NCI-H345 treated with DMSO at 0.1 percent for 48 hours (cell line): ENCODE data around the gene SPATA3.

Experiments
- DNase-seq: peaks from one replicate; lab custom pipeline; 2025; ENCODE audit not compliant: unreplicated experiment; lab: John Stamatoyannopoulos, UW

Gene SPATA3

DNA sequence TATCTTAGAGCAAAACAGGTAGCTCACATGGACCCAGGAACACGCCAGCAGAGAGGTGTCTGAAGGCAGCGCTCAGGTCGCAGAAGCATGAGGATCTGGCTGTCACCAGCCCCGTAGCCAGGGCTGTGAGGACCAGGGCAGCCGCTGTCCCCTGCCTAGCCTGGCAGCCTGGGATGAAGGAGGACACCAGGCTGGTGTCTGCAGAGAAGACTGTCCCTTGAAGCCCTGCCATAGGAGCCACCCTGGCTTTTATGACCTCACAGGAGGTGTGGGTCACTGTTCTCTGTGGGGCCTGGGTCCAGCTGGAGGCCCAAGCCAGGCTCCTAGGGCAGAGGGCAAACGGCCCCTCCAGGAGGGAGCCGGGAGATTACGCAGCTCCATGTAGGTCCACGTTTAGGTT is at the start of gene SPATA3:
Gene SPATA3, plus strand, starts transcription at position 301 of the 400 bp plus-strand sequence. CDS start 113 bp downstream, outside the sequence.
- DNase-seq = no peak

DNA sequence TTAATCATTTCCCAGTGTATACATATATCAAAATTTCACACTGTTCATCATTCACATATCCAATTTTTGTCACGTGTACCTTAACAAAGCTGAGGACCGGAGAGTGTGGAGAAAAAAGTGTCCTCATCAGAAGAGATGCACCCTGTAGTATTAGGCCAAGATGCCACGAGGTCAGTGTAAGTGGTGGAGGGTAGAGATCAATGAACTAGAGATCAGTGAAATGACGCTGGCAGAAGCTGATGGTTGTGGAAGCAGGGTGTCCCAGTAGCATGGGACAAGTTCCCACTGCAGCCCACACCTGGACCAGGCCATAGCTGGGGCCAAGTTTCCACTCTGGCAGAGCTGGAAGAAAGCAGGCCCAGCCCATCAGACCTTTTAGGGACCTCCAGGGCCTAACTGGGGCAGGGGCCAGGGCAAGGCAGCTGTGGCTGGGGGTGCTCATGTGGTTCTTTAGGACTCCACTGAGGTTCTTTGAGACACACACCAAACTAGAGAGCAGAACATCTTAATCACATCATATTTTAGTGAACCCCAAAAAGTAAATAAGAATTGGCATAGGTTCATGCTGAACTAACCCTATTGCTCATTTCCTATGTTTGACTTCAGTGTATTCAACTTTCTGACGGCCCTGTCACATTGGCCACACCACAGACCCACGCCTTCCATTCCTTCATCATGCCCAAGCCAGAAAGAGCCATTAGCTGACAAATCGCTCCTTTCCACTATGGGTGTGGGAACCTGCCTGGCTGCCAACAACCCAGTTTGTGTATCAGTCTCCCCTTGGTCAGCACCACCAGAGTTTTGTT is 49.3 kb upstream of the SPATA3 start:
- DNase-seq = no peak

DNA sequence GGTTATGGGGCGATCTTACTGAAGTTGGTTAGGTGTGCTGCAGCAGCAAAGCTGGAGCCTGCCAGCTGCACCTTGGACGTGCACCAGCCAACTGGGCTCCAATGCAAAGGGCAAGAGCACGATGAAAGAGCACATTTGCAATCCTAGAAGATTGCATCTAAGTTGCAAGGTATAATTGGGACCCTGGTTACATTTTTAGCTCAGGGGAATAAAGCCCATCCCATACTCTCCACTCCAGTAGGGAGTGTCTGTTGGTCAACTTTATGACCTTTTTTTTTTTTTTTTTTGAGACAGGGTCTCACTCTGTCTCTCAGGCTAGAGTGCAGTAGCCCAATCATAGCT is 48.7 kb upstream of the SPATA3 start:
- DNase-seq = no peak

DNA sequence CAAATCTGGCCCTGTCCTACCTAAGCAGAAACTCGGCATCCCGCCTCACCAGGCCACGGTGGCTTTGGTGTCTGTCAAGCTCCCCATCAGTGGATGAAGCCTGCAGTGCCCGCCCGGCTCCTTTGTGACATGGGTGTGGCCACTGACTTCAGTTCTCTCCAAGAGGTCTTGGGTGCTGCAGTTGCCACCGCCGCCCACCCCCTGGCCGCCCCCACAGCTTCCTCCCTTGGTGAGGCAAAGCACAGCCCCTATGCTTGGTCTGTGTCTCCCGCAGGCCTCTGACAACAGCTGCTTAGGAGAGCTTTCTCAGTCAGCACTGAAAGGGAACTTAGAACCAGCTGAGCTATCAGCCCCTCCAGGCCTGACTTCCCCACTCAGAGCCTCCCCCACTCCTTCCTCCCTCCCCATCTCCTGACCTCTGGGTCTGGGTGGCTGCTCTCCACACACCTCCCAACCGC is 48.0 kb upstream of the SPATA3 start:
- DNase-seq = no peak

DNA sequence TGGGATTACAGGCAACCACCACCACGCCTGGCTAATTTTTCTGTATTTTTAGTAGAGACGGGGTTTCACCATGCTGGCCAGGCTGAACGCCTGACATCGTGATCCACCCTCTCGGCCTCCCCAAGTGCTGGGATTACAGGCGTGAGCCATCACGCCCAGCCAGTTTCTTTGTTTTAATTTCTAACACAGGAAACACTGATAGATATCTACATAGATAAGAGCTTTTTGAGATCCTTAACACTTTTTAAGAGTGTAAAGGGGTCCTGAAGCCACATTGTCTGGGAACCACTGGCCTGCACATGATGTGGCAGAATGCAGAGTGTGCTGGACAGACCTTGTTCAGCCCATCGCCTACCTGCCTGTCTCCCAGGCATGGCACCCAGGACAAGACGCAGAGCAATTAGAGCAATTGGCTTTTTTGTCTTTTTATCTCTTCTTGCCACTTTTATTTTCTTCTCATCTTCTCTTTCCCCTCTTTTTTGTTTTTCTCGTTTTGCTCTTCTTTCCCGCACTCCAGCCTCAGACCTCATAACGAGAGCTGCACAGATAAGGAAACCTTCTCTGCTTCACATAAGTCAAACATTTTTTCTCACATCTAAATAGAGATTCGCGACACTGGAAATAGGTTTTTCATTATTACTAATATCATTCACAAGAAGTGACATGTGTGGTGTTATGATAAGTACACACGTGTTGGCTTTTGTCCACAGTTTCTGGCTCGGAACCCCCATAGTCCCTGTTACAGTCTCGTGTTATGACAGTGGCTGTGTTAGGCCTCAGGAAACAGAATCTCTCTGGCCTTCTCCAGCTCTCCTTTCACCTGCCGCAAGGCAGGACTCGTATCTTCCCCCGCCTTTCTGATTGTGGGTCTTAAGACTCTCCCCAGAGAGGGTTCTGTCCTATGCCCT is 45.7 kb upstream of the SPATA3 start:
- no peak for DNase-seq

DNA sequence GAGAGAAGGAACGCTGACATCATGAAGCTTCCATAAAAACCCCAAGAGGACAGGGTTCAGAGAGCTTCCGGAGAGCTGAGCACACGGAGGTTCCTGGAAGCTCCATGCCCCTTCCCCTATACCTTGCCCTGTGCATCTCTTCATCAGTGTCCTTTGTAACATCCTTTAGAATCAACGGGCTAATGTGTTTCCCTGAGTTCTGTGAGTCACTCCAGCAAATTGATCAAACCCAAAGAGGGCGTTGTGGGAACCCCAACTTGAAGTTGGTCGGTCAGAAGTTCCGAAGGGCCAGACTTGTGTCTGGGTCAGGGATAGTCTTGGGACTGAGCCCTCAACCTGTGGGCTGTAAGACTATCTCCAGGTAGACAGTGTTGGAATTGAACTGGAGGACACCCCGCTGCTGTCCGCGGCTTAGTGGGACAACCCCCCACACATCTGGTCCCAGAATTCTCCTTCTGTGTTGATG is 45.0 kb upstream of the SPATA3 start:
- DNase-seq = no peak

DNA sequence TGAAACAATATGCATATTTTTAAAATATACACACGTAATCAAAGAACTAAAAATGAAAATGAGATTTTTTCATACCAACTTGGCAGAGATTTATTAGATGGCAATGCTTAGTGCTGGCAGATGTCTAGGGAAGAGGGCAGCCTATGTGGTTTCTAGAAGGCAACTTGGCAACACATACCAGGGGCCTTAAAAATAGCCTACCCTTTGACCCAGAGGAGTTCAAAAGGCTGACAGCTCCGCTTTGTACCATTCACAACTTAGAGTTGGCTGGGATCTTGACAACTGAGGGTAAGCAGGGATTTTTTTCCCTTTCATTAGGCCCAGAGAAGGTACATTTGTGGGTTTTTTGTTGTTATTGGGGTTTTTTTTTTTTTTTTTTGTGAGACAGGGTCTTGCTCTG is 44.5 kb upstream of the SPATA3 start:
- DNase-seq = no peak

DNA sequence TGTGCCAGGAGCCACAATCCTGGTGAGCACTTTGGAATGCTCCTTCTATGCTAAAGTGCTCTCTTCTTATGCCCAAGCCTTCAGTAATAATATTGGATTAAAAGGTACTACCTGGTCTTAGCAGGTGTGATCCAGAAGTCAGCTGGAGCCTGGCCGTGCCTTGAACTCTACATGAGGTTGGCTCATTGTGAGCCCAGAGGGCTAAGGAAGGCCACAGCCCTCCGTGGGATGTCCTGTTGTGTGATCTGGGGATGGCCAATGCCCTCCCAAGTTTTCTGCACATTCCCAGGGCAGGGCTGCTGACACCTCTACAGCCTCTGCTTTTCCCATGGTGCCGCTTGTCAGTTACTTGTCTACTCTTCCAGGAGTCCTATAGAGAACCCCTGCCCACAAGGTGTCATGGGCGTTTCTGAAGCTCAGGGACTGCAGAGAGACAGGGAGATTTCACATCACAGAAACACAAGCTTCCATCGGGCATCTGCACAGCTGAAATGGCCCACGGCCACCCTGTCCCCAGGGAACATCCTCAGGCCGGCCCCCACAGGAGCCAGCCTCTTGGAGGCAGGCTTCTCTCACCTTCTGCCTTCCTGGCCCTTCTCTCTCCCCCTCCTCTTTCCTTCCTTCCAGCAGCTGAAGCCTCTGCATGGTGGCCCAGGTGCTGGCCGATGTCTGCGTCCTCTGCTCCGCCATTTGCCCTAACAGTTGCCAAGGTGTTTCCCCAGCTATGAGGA is 43.5 kb upstream of the SPATA3 start:
- DNase-seq = no peak

DNA sequence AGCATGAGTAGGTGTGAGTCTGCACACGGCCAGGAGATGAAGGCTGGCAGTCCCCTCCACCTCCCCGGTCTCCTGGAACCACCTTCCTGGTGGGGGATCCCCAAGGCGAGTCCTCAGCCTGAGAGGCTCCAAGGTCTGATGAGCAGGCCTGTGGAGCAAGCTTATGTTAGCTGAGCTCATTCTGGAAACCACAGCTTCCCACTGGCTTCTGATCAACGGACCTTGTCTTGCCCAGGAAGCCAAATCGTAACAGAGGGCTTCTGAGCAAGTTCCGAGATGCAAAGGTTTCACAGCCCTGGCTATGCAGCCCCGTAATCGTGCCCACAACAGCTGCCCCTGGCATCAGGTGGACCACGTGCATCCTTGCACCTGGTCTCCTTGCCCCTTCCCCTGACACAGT is 42.1 kb upstream of the SPATA3 start:
- DNase-seq = no peak

DNA sequence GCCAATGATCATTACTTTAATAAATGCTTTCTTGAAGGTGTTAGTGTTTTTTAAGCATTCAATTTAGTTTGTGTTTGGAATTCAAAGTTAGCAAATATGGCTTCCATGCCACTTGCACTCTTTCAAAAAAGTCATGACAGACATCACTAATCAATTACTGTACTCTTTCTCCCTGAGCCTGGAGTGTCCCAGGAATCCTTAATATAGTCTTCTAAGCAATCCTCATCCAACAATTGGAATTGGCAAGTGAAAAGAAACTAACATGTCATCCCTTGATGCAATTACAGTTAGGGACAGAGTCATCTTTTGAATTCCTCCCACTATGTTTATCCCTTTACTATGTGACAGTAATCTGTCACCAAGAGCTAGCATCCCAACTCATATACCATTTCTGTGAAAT is 41.2 kb upstream of the SPATA3 start:
- no peak for DNase-seq

DNA sequence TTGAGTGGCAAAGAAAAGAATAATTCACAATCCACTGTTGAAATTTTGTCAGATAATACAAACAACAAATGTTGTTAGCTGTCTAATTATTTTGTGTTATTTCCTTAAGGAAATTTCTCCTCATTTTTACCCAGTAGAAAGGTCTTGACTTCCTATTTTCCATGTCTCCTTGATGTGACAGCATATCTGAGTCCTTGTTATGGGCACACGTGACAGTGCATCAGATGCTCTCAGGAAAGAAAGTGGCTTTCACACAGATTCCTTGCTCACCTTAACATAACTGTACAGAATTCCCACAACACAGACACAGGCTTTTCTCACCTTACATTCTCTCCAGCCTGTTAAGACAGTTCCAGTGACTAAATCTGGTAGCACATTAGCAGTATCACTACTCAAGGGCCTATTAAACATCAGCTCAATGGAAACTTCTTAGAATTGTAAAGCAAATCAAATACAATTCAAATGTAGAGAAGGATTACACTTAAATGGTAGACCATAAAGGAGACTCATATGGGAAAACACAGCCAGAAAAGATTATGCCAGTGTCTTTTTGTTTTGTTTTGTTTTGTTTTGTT is 40.7 kb upstream of the SPATA3 start:
- DNase-seq = no peak

DNA sequence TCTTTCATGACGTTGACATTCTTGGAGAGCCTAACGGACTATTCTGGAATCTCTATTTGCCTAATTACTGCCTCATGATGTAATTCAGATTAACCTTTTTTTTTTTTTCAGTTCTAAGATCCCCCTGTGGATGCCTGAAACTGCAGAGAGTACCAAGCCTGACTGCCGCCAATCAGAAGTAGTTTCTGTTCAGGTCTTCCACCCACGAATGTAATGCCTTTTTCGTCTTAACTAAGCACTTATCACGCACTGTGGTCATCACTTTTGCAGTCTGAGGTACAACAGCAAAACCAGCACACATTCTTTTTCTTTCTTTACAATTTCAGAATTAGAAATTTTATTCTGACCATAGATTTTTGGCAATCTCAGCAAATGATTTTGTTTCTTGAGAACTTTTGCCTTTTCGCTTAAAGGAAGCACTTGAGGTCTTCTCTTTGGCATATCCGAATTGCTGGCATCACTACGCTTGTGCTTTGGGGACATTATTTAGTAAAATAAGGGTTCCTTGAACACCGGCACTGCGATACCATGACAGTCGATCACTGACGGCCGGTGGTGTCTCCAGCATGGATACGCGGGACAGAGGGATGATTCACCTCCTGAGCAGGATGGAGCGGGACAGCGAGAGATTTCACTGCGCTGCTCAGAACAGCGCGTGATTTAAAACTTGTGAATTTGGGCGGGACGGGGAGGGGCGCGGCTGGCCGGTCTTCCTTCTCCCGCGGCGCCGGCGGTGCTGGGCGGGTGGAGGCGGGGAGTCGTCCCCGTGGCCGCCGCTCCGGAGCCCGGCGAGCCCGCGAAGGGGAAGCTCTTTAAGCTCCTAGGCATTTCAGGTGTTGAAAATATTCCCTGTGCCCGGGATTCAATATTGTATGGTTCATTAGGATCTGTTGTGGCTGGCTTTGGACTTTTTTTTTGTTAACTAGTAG is 38.8 kb upstream of the SPATA3 start:
- peak; percentile 52 for DNase-seq

DNA sequence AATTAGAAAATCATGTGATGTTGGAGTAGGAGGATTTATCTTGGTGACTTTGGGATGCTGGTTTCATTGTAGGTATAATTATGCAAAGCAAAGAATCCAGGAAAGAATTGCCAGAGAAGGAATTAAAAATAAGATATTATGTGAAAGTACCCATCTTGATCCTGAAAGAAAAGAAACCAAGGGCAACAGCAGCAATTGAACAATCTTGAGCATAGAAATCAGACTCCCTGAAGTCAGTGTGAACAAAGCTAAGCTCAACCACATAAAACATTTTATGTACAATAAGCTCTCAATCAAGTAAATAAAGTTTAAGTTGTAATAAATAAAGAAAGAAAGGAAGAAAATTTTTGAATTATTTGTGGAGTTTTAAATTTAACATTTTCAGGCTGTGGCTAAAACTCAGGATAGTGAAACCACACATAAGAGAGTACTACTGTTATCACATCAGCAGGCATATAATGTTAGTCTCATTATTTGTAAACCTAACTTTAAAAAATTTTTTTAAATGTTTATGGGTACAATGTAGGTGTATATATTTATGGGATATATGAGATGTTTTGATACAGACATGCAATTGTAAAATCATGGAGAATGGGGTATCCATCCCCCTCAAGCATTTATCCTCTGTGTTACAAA is 38.0 kb upstream of the SPATA3 start:
- DNase-seq = no peak

DNA sequence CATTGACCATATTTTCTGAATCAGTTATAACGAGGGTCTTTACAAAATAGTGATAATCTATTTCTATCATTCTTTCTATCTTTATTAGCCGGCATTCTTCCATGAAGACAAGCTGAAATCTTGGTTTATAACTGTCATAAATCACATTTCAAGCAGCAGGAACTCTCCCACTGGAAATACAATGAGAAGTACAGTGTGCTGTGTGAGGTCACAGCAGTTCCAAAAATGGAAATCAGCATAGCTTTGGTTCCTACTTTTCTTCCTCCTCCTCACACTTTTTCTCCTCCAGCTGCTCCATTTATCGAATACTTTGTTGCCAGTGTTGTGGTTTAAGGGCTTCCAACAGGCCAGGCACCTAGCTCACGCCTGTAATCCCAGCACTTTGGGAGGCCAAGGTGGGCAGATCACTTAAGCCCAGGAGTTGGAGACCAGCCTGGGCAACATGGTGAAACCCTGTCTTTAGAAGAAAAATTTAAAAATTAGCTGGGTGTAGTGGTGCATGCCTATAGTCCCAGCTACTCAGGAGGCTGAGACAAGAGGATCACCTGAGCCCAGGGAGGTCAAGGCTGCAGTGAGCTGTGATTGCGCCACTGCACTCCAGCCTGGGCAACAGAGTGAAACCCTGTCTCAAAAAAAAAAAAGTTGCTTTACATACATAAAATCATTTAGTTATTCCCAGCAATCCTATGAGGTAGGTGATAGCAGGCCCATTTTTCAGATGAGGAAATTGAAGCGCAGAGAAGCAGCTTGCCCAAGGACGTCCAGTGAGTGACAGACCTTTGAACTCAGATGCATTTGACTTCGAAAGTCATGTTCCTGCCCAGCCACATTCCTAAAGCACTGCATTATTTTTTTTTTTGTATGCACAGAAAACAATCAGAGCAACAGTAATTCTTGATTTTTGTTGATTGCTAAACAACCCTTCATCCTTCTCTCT is 36.8 kb upstream of the SPATA3 start:
- DNase-seq = no peak

DNA sequence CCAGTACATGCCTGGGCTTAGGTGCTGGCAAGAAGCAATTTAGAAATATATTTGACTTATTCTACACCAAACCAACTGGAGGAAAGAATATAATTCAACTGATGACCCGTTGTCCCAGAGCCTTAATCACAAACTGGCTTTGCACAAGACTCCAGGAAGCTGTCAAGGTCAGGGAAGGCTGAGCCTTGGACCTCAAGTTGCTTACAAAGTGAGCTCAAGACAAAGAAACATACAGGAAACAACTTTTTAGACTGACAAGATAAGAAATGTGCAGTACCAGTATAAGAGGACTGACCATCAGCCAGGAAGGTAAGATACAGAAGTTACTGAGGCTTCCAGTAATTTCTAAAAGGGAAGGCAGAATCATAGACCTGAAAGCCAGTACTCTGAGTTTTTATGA is 35.9 kb upstream of the SPATA3 start:
- DNase-seq = no peak

DNA sequence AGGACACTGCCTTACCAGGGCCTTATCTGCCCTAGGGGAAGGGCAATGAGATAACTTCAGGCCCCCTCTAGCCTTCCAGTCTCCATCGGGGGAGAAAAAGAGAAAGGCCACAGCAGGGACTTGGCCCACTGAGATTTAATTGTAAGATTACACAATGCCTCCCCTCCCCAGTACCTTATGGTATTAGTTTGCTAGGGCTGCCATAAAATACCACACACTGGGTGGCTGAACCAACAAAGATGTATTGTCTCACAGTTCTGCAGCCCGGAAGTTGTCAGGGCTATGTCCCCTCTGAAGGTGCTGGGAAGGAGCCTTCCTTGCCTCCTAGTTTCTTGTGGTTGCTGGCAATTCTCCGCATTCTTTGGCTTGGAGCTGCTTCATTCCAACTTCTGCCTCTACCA is 34.8 kb upstream of the SPATA3 start:
- DNase-seq = no peak

DNA sequence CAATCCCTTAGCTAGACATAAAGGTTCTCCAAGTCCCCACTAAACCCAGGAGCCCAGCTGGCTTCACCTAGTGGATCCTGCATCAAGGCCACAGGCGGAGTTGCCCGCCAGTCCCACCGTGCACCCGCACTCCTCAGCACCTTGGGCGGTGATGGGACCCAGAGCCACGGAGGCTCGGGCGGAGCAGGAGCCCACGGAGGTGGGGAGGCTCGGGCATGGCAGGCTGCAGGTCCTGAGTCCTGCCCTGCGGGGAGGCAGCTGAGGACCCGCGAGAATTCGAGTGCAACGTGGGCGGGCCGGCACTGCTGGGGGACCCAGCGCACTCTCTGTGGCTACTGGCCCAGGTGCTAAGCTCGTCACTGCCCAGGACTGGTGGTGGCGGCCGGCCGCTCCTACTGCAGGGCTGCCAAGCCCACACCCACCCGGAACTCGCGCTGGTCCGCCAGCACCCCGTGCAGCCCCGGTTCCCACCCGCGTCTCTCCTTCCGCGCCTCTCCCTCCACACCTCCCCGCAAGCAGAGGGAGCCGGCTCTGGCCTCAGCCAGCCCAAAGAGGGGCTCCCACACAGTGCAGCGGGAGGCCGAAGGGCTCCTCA is 31.7 kb upstream of the SPATA3 start:
- DNase-seq = no peak

DNA sequence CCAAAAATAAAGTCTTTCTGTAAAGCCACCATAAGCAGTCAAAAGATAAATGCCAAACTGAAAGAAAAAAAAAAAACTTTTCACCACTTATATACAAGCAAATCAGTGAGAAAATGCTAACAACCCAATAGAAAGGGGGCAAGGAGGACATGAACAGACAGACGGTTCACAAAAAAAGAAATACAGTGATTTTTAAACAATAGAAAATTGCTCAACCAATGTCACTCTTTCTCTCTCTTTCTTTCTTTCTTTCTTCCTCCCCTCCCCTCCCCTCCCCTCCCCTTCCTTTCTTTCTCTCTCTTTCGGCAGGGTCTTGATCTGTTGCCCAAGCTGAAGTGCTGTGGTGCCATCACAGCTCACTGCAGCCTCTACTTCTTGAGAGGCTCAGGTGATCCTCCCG is 28.8 kb upstream of the SPATA3 start:
- DNase-seq = no peak
